Vagina (tissue), 2 donors: ENCODE data around the gene MRPL20. TPM values are rescaled to one million over a fixed set of nuclear protein-coding genes. Genes with fewer than 3 reads are reported as not detected.

Experiments used
- DNase-seq, 2 donors: peaks; one replicate each; pipeline ENCODE4 v3.0.0-alpha.2; 2017; ENCODE audit errors: extremely low spot score in 2 of 2
- H3K27ac ChIP-seq: fragments of 200-600 bp; sonication (generic); one replicate; pipeline ENCODE4 v1.5.1; 2019
- H3K27me3 ChIP-seq: fragments of 200-600 bp; sonication (generic); one replicate; pipeline ENCODE4 v1.5.1; 2019
- H3K36me3 ChIP-seq, 2 donors: fragments of 200-600 bp; sonication (generic); one replicate each; pipeline ENCODE4 v1.5.1; 2017 to 2019
- H3K4me1 ChIP-seq: fragments of 200-600 bp; sonication (generic); one replicate; pipeline ENCODE4 v1.5.1; 2019
- H3K4me3 ChIP-seq, 2 donors: fragments of 200-600 bp; sonication (generic); 1 replicate in 1 of 2; 2 replicates in 1 of 2; pipeline ENCODE4 v1.5.1; 2016 to 2019
- H3K9me3 ChIP-seq: fragments of 200-600 bp; sonication (generic); one replicate; pipeline ENCODE4 v1.5.1; 2019
- POLR2A ChIP-seq, 2 donors: fragments of 450-650 bp; IDR thresholded peaks; one replicate each; pipeline ENCODE4 v1.6.1; 2017; ENCODE audit warnings: antibody characterized with exemption in 2 of 2, mild to moderate bottlenecking in 2 of 2, moderate library complexity in 2 of 2
- POLR2AphosphoS5 ChIP-seq, 2 donors: sonication (generic); formaldehyde crosslinking; IDR thresholded peaks; one replicate each; pipeline ENCODE4 v1.9.0; 2017; ENCODE audit warnings: antibody characterized with exemption in 2 of 2, mild to moderate bottlenecking in 2 of 2, low read depth in 1 of 2; ENCODE audit not compliant: insufficient read depth in 1 of 2
- intact Hi-C: fragments of 100-400 bp; cut with DNase I; formaldehyde crosslinking; loops from one replicate; pipeline ENCODE4 v1.15.1; 2023
- total RNA-seq: library from RNA; depleted of rRNA; stranded (reverse); fragments of >200 nt; gene quantifications from one replicate; pipeline ENCODE4 v1.2.3, GENCODE V29; 2016
- TF ChIP-seq, protein P1 (sequence below), 3 experiments: fragments of 450-650 bp in 2 of 3; fragments of 200-600 bp in 1 of 3; sonication (generic) in 1 of 3; IDR thresholded peaks; one replicate each; pipeline ENCODE4 v1.5.1; 2017 to 2019; ENCODE audit warnings: antibody characterized with exemption in 3 of 3, mild to moderate bottlenecking in 2 of 3, moderate library complexity in 2 of 3

Gene MRPL20
- total RNA-seq, 1 donor from 2014 or later = 84.2 TPM

DNA sequence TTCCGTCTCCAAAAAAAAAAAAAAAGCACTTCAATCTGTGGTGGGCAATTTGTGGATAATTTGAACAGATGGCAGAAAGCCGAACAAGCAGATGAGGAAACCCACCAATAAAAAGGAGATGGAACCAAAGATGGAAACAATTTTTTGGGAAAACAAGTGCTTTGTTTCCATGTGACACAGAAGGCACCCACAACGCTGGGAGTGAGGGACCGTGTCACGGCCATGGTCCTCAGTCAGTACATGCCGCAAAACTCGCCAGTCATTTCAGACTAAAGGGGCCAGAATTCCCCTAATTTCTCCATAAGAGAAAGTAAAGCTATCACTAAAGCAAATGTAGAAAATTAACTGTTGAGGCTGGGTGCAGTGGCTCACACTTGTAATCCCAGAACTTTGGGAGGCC is 13.0 kb downstream of the MRPL20 start:
- TF ChIP-seq POLR2AphosphoS5 (IDR thresholded peaks at IDR 0.05; ENCODE audit: insufficient read depth in 1 of 2, low read depth in 1 of 2) (no peak), POLR2A (IDR thresholded peaks at IDR 0.05) (no peak)
- TF ChIP-seq, protein P1, sequence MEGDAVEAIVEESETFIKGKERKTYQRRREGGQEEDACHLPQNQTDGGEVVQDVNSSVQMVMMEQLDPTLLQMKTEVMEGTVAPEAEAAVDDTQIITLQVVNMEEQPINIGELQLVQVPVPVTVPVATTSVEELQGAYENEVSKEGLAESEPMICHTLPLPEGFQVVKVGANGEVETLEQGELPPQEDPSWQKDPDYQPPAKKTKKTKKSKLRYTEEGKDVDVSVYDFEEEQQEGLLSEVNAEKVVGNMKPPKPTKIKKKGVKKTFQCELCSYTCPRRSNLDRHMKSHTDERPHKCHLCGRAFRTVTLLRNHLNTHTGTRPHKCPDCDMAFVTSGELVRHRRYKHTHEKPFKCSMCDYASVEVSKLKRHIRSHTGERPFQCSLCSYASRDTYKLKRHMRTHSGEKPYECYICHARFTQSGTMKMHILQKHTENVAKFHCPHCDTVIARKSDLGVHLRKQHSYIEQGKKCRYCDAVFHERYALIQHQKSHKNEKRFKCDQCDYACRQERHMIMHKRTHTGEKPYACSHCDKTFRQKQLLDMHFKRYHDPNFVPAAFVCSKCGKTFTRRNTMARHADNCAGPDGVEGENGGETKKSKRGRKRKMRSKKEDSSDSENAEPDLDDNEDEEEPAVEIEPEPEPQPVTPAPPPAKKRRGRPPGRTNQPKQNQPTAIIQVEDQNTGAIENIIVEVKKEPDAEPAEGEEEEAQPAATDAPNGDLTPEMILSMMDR (IDR thresholded peaks at IDR 0.05) = no peak
- intact Hi-C loops = no loop called here
- H3K4me3 ChIP-seq = no peak overlapping the region
- no peaks in the 10 kb centered on the region for H3K9me3 ChIP-seq
- peaks cover 19% of the 10 kb centered on the region for H3K4me1 ChIP-seq
- H3K36me3 ChIP-seq = peaks cover 4 to 83% of the 10 kb centered on the region in 2 donors
- no peak overlapping the region for H3K27ac ChIP-seq
- H3K27me3 ChIP-seq = no peaks in the 10 kb centered on the region
- DNase-seq = no peak

DNA sequence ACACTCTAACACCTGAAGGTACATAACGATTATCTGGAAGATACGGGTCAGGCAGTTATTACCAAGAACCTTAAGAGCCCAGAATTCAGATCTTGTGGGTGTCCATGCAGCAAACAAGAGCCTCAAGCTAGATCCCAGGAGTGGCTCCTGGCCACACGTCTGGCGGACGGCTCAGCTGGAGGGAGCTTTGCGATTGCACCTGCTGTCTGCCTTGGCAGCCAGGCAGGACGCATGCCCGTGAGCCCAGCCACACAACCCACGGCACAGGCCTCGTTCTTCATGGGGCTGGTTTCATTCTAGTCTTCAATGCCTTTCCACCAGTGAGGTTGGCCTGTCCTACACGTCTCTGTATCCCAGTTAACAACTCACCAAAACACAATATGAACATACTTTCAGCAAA is 13.7 kb downstream of the MRPL20 start:
- Histone ChIP-seq H3K27ac (no peak overlapping the region), H3K4me1 (peaks cover 17% of the 10 kb centered on the region), H3K9me3 (no peaks in the 10 kb centered on the region), H3K27me3 (no peaks in the 10 kb centered on the region), H3K4me3 (no peak overlapping the region), H3K36me3 (peaks cover 4 to 90% of the 10 kb centered on the region in 2 donors)
- no peak for TF ChIP-seq POLR2A (IDR thresholded peaks at IDR 0.05)
- TF ChIP-seq, protein P1 (IDR thresholded peaks at IDR 0.05) = no peak
- TF ChIP-seq POLR2AphosphoS5 (IDR thresholded peaks at IDR 0.05; ENCODE audit: insufficient read depth in 1 of 2, low read depth in 1 of 2) = no peak
- no peak for DNase-seq
- intact Hi-C loops = no loop called here

DNA sequence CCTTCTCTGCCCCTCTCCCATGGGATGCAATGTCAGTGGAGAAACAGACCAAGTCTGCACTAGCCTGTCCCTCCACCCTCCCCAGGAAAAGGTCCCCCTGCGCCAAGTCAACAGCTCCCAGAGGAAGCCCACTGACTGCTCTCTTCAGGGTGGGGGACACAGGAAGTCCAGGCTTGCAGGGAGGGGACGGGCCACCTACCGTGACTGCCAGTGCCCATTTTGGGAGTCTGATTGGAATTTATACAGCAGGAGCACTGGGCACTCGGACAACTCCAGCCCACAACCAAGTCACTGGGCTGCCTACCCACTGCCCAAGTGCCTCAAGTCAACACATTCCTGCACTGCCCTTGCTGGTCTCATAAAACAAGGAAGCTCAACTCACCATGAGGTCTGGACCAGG is 14.1 kb downstream of the MRPL20 start:
- Histone ChIP-seq H3K36me3 (peaks cover 4 to 94% of the 10 kb centered on the region in 2 donors), H3K4me1 (peaks cover 13% of the 10 kb centered on the region), H3K9me3 (no peaks in the 10 kb centered on the region), H3K27me3 (no peaks in the 10 kb centered on the region), H3K4me3 (no peak overlapping the region), H3K27ac (no peak overlapping the region)
- TF ChIP-seq POLR2AphosphoS5 (IDR thresholded peaks at IDR 0.05; ENCODE audit: insufficient read depth in 1 of 2, low read depth in 1 of 2) (no peak), POLR2A (IDR thresholded peaks at IDR 0.05) (no peak)
- TF ChIP-seq, protein P1 (IDR thresholded peaks at IDR 0.05) = no peak
- intact Hi-C loops = no loop called here
- no peak for DNase-seq

DNA sequence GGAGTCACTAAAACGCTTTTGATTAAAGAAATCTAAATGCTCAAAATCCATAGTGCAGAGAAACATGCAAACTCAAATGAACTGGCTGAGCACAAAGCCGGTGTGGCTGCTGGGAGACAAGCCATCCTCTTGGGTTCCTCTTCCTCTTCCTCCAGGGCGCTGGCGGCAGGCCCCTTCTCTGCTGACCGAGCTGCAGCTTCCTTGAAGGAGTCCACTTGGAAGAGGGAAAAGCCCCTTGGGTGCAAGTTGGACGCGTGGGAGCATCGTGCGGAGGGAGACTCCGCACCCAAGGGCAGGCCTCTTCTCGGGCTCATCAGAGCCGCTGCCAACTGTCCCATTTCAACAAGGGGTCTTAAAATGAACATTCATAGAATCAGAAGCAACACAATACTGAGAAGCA is 15.9 kb downstream of the MRPL20 start:
- no peak overlapping the region for H3K27ac ChIP-seq
- peaks cover 4 to 100% of the 10 kb centered on the region in 2 donors for H3K36me3 ChIP-seq
- H3K4me1 ChIP-seq = no peaks in the 10 kb centered on the region
- no peak overlapping the region for H3K4me3 ChIP-seq
- TF ChIP-seq POLR2A (IDR thresholded peaks at IDR 0.05) (no peak), POLR2AphosphoS5 (IDR thresholded peaks at IDR 0.05; ENCODE audit: insufficient read depth in 1 of 2, low read depth in 1 of 2) (no peak)
- TF ChIP-seq, protein P1 (IDR thresholded peaks at IDR 0.05) = no peak
- DNase-seq = no peak
- no peaks in the 10 kb centered on the region for H3K27me3 ChIP-seq
- intact Hi-C loops = no loop called here
- no peaks in the 10 kb centered on the region for H3K9me3 ChIP-seq

DNA sequence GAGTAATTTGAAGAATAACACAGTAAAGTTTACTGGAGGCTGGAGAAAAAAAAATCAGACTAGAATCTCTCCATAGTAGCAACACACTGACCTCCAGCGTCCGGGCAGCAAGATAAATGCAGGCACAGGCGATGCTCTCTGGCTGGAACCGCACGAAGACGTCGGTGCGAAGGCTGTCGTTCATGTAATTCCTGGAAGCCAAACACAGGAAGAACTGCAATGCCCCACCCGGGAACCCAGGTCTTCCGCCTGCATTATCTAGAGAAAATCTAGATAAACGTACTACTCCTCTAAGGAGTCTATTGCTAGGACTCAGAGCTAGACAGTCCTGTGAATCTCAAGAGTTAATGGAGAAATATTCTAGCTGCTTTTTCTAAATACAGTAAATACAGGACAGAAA is 16.4 kb downstream of the MRPL20 start:
- intact Hi-C loops = no loop called here
- no peak for DNase-seq
- H3K4me3 ChIP-seq = no peak overlapping the region
- H3K9me3 ChIP-seq = no peaks in the 10 kb centered on the region
- no peaks in the 10 kb centered on the region for H3K4me1 ChIP-seq
- no peaks in the 10 kb centered on the region for H3K27me3 ChIP-seq
- TF ChIP-seq POLR2AphosphoS5 (IDR thresholded peaks at IDR 0.05; ENCODE audit: insufficient read depth in 1 of 2, low read depth in 1 of 2) (no peak), POLR2A (IDR thresholded peaks at IDR 0.05) (no peak)
- TF ChIP-seq, protein P1 (IDR thresholded peaks at IDR 0.05) = no peak
- no peak overlapping the region for H3K27ac ChIP-seq
- H3K36me3 ChIP-seq = peaks cover 4 to 100% of the 10 kb centered on the region in 2 donors
